ENCODE measurements around the gene ZRANB1. TPM values are rescaled to one million over a fixed set of nuclear protein-coding genes. Genes with fewer than 3 reads are reported as not detected.

ZRANB1 gene
- total RNA-seq, 1 donor from 2014 or later, result 24.7 TPM

DNA sequence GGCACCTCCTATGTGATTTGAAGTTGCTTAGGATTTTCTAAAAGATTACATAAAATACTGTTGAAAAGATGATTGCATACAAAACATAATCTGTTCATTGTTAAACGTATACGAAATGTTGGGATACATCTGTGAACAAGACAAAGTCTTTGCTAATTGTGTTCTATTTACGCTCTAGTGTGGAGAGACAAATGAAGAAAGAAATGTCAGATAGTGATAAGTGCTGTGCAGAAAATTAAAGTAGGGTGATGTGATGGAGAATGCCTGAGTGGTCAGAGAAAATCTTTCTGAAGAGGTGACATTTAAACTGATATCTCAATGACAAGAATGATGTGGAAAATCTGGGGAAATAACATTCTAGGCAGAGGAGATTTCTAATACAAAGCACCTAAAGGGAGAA lies 13.4 kb upstream of the ZRANB1 start:
- no peak for DNase-seq (ENCODE audit: low spot score)
- TF ChIP-seq, protein P1, sequence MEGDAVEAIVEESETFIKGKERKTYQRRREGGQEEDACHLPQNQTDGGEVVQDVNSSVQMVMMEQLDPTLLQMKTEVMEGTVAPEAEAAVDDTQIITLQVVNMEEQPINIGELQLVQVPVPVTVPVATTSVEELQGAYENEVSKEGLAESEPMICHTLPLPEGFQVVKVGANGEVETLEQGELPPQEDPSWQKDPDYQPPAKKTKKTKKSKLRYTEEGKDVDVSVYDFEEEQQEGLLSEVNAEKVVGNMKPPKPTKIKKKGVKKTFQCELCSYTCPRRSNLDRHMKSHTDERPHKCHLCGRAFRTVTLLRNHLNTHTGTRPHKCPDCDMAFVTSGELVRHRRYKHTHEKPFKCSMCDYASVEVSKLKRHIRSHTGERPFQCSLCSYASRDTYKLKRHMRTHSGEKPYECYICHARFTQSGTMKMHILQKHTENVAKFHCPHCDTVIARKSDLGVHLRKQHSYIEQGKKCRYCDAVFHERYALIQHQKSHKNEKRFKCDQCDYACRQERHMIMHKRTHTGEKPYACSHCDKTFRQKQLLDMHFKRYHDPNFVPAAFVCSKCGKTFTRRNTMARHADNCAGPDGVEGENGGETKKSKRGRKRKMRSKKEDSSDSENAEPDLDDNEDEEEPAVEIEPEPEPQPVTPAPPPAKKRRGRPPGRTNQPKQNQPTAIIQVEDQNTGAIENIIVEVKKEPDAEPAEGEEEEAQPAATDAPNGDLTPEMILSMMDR (IDR thresholded peaks at IDR 0.05), result no peak
- peaks cover 8% of the 10 kb centered on the region for H3K9me3 Mint-ChIP-seq (ENCODE audit: low read depth)
- peaks cover 9% of the 10 kb centered on the region for H3K36me3 Mint-ChIP-seq (ENCODE audit: low read depth)
- peaks cover 20% of the 10 kb centered on the region for H3K4me1 Mint-ChIP-seq (ENCODE audit: low read depth)
- no peaks in the 10 kb centered on the region for H3K27me3 Mint-ChIP-seq (ENCODE audit: low read depth)
- H3K27ac Mint-ChIP-seq (ENCODE audit: unreplicated experiment), result no peak overlapping the region
- no peak overlapping the region for H3K4me3 Mint-ChIP-seq (ENCODE audit: unreplicated experiment)

DNA sequence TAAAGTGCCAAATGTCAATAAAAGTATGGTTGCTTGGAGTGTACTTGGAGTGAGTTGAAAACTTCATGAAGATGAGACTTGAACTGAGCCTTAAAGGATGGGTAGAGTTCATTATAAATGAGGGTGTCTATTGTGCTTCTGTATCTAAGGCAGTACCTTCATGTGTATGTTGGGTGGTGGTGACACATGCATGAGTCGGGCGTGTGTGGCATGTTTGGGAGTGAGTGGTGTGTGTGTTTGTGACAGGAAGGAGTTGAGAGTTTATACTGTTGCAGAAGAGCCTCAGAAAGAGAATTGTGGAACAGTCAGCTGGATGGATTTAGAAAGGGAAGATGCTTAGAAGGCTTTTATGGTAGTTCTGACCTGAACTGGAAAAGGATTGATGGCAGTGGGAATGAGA lies 6.0 kb upstream of the ZRANB1 start:
- Mint-ChIP-seq H3K27me3 (ENCODE audit: low read depth) (no peaks in the 10 kb centered on the region), H3K27ac (ENCODE audit: unreplicated experiment) (peak overlapping the region; percentile 9), H3K36me3 (ENCODE audit: low read depth) (peaks cover 6% of the 10 kb centered on the region), H3K9me3 (ENCODE audit: low read depth) (peaks cover 8% of the 10 kb centered on the region), H3K4me3 (ENCODE audit: unreplicated experiment) (no peak overlapping the region), H3K4me1 (ENCODE audit: low read depth) (peaks cover 22% of the 10 kb centered on the region)
- DNase-seq (ENCODE audit: low spot score), result no peak
- TF ChIP-seq, protein P1 (IDR thresholded peaks at IDR 0.05), result no peak

DNA sequence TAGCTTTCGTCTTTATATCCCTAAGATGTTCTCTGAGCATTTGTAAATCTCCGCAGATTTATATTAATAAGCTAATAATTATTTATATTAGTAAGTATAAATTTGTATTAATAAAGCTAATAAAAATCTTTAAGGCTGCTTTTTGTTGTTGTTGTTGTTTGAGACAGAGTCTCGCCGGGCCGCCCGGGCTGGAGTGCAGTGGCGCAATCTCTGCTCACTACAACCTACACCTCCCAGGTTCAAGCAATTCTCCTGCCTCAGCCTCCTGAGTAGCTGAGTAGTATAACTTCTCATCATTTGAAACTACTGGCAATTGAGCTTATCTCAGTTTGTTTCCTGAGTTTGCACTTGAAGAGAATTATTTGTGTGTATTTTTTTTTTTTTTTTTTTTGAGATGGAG lies 5.1 kb upstream of the ZRANB1 start:
- TF ChIP-seq, protein P1 (IDR thresholded peaks at IDR 0.05), result no peak
- DNase-seq (ENCODE audit: low spot score), result no peak
- Mint-ChIP-seq H3K27me3 (ENCODE audit: low read depth) (no peaks in the 10 kb centered on the region), H3K4me3 (ENCODE audit: unreplicated experiment) (no peak overlapping the region), H3K27ac (ENCODE audit: unreplicated experiment) (no peak overlapping the region), H3K36me3 (ENCODE audit: low read depth) (peaks cover 6% of the 10 kb centered on the region), H3K9me3 (ENCODE audit: low read depth) (peaks cover 6% of the 10 kb centered on the region), H3K4me1 (ENCODE audit: low read depth) (peaks cover 25% of the 10 kb centered on the region)

DNA sequence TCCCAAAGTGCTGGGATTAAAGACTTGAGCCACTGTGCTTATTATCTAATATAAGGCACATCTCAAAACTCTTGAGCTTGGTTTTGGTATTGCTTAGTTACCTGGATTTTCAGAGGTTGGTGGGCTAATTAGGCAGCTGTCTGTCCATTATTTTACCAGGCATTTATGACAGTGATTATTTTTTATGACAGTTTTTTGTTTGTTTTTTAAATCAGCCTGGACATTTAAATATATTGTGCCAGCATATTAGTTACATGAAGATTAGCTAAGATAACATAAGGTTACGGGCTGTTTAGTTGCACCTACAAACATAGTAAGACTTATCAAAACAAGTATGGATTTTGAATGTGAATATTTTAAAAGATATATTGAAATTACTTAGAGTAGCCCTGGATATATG lies 2.6 kb upstream of the ZRANB1 start:
- Mint-ChIP-seq H3K27me3 (ENCODE audit: low read depth) (no peaks in the 10 kb centered on the region), H3K36me3 (ENCODE audit: low read depth) (peaks cover 3% of the 10 kb centered on the region), H3K4me3 (ENCODE audit: unreplicated experiment) (no peak overlapping the region), H3K9me3 (ENCODE audit: low read depth) (no peaks in the 10 kb centered on the region), H3K4me1 (ENCODE audit: low read depth) (peaks cover 47% of the 10 kb centered on the region), H3K27ac (ENCODE audit: unreplicated experiment) (no peak overlapping the region)
- no peak for DNase-seq (ENCODE audit: low spot score)
- TF ChIP-seq, protein P1 (IDR thresholded peaks at IDR 0.05), result no peak

DNA sequence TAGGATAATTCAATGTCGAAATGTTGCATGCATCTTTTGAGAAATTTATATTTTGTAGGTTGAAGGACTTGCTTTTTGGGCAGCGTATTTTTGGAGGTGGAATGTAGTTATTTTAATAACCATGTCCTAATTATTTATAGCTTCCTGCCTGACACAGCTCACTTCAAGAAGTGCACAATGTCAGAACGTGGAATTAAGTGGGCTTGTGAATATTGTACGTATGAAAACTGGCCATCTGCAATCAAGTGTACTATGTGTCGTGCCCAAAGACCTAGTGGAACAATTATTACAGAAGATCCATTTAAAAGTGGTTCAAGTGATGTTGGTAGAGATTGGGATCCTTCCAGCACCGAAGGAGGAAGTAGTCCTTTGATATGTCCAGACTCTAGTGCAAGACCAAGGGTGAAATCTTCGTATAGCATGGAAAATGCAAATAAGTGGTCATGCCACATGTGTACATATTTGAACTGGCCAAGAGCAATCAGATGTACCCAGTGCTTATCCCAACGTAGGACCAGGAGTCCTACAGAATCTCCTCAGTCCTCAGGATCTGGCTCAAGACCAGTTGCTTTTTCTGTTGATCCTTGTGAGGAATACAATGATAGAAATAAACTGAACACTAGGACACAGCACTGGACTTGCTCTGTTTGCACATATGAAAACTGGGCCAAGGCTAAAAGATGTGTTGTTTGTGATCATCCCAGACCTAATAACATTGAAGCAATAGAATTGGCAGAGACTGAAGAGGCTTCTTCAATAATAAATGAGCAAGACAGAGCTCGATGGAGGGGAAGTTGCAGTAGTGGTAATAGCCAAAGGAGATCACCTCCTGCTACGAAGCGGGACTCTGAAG lies 620 bp downstream of the ZRANB1 start:
- Mint-ChIP-seq H3K27me3 (ENCODE audit: low read depth) (no peaks in the 10 kb centered on the region), H3K4me1 (ENCODE audit: low read depth) (peaks cover 61% of the 10 kb centered on the region), H3K9me3 (ENCODE audit: low read depth) (no peaks in the 10 kb centered on the region), H3K27ac (ENCODE audit: unreplicated experiment) (no peak overlapping the region), H3K36me3 (ENCODE audit: low read depth) (peaks cover 3% of the 10 kb centered on the region), H3K4me3 (ENCODE audit: unreplicated experiment) (no peak overlapping the region)
- DNase-seq (ENCODE audit: low spot score), result no peak
- TF ChIP-seq, protein P1 (IDR thresholded peaks at IDR 0.05), result no peak

All from chondrocyte (in vitro differentiated cells).